ENCODE results near the gene SULF2. TPM values are rescaled to one million over a fixed set of nuclear protein-coding genes. Genes with fewer than 3 reads are reported as not detected.

Gene SULF2
- total and polyA plus RNA-seq, 2 of the 13 experiments (the other 11 are each of a cell fraction or from before 2014, with no cell fraction given) = 7.2 to 50.9 TPM

GRCh38 chr20:47802975-47803374 lies 17.7 kb upstream of the SULF2 start (continued):
- TF ChIP-seq, protein P1, sequence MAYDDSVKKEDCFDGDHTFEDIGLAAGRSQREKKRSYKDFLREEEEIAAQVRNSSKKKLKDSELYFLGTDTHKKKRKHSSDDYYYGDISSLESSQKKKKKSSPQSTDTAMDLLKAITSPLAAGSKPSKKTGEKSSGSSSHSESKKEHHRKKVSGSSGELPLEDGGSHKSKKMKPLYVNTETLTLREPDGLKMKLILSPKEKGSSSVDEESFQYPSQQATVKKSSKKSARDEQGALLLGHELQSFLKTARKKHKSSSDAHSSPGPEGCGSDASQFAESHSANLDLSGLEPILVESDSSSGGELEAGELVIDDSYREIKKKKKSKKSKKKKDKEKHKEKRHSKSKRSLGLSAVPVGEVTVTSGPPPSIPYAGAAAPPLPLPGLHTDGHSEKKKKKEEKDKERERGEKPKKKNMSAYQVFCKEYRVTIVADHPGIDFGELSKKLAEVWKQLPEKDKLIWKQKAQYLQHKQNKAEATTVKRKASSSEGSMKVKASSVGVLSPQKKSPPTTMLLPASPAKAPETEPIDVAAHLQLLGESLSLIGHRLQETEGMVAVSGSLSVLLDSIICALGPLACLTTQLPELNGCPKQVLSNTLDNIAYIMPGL (CRISPR knock-in tag; IDR thresholded peaks at IDR 0.05; ENCODE audit: borderline replicate concordance in 1 of 2, low read depth in 1 of 2) = no peak
- TF ChIP-seq ZNF17 (CRISPR knock-in tag; IDR thresholded peaks at IDR 0.05) (no peak), ZNF383 (CRISPR knock-in tag; IDR thresholded peaks at IDR 0.05; ENCODE audit: borderline replicate concordance) (no peak), MTF2 (CRISPR knock-in tag; IDR thresholded peaks at IDR 0.05; ENCODE audit: borderline replicate concordance) (no peak), MTF1 (CRISPR knock-in tag; IDR thresholded peaks at IDR 0.05) (no peak), CREM (IDR thresholded peaks at IDR 0.05) (no peak), CREM (CRISPR knock-in tag; IDR thresholded peaks at IDR 0.05) (no peak), MAFG (CRISPR knock-in tag; IDR thresholded peaks at IDR 0.05) (no peak), KIAA2018 (CRISPR knock-in tag; IDR thresholded peaks at IDR 0.05; ENCODE audit: borderline replicate concordance) (no peak), CBFB (CRISPR knock-in tag; IDR thresholded peaks at IDR 0.05) (no peak)

Measured in HepG2 (cell line).